ENCODE measurements around the gene SLAMF8. TPM values are rescaled to one million over a fixed set of nuclear protein-coding genes. Genes with fewer than 3 reads are reported as not detected.

The SLAMF8 gene
- total RNA-seq, 4 donors from 2014 or later, result 0.49 to 9.0 (median 3.1) TPM

DNA sequence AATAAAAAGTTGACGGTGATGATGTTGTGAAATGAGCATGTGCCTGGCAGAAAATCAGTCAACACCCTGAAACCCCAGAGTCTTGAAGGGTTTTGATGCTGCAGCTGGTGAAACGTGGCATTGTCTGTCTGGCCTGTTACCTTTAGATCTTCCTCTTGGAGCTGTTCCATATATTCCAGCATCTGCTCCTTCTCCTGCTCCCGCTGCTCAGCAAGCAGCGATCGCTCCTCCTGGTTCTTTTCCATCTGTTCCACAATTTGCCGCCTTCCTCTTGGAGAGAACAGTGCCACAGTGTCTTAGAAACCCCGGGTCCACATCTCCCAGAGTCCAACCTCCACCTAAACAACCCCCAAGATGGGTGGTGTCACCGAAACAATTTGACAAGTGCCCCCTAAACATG lies 57.6 kb downstream of the SLAMF8 start:
- DNase-seq, result no peak
- Histone ChIP-seq H3K4me1 (peaks cover 5 to 37% (median 16%) of the 10 kb centered on the region in 3 donors), H3K36me3 (no peaks in the 10 kb centered on the region), H3K9me3 (no peaks in the 10 kb centered on the region), H3K4me3 (no peak overlapping the region), H3K27ac (no peak overlapping the region), H3K27me3 (no peaks in the 10 kb centered on the region)
- WGBS, 2 donors, result 77 to 78% methylated on average over 8 of the region's 8 CpGs
- intact Hi-C loops (cut with DNase I), result no loop called here
- TF ChIP-seq CTCF (IDR thresholded peaks at IDR 0.05) (no peak), POLR2A (IDR thresholded peaks at IDR 0.05) (no peak)

Small RNA genes lying within 50 kb of the gene (small RNA-seq; reads per million reads assigned to genes)
- gene RF00570, result 0 to 0.27 (median 0.07) reads per million in 4 donors

Other genes with a start within 250 kb of the SLAMF8 start
- not detected for gene APCS, start 239.0 kb upstream of the SLAMF8 start, total RNA-seq
- gene CRP, start 112.3 kb upstream of the SLAMF8 start, total RNA-seq, result not detected
- gene DUSP23, start 45.9 kb upstream of the SLAMF8 start, total RNA-seq, result 100 to 1,000 TPM in 1 of 4 donors, 10 to 100 TPM in 3; 65.2 to 103 (median 91.3) TPM
- gene FCRL6, start 24.5 kb upstream of the SLAMF8 start, total RNA-seq, result under 1 TPM in 1 of 4 donors, not detected in 3; 0.76 TPM
- gene VSIG8, start 35.8 kb downstream of the SLAMF8 start, total RNA-seq, result 1 to 10 TPM in 3 of 4 donors, under 1 TPM in 1; 0.38 to 7.8 (median 1.8) TPM
- gene CFAP45, start 73.3 kb downstream of the SLAMF8 start, total RNA-seq, result under 1 TPM in 2 of 4 donors, not detected in 2; 0.48 to 0.95 TPM
- 100 to 1,000 TPM; 308 to 468 (median 357) TPM for gene TAGLN2, start 98.6 kb downstream of the SLAMF8 start, total RNA-seq
- 10 to 100 TPM in 1 of 4 donors, 1 to 10 TPM in 3; 4.2 to 12.0 (median 8.8) TPM for gene IGSF9, start 118.7 kb downstream of the SLAMF8 start, total RNA-seq
- under 1 TPM in 2 of 4 donors, not detected in 2; 0.92 to 0.99 TPM for gene SLAMF9, start 127.4 kb downstream of the SLAMF8 start, total RNA-seq
- gene PIGM, start 205.1 kb downstream of the SLAMF8 start, total RNA-seq, result 1 to 10 TPM; 2.7 to 3.8 (median 2.9) TPM
- gene KCNJ10, start 243.3 kb downstream of the SLAMF8 start, total RNA-seq, result under 1 TPM in 1 of 4 donors, not detected in 3; 0.59 TPM

Measured in esophagus squamous epithelium (tissue), 5 donors.